Mammary epithelial cell (primary cell): ENCODE results near the gene SYNE1.

Experiments used
- CTCF ChIP-seq, 2 donors: IDR thresholded peaks in 1 of 2; conservative IDR thresholded peaks in 1 of 2; 2 replicates each; pipeline ENCODE4 v1.5.1; 2011 to 2012; ENCODE audit warnings: inconsistent platforms in 2 of 2, low read length in 2 of 2, mild to moderate bottlenecking in 2 of 2, control low read depth in 1 of 2, low read depth in 1 of 2; ENCODE audit not compliant: insufficient read depth in 1 of 2; ENCODE audit errors: extremely low read depth in 1 of 2
- EZH2 ChIP-seq: IDR thresholded peaks from 2 replicates; pipeline ENCODE4 v1.6.1; 2012; ENCODE audit warnings: low read length, inconsistent platforms, borderline replicate concordance

DNA sequence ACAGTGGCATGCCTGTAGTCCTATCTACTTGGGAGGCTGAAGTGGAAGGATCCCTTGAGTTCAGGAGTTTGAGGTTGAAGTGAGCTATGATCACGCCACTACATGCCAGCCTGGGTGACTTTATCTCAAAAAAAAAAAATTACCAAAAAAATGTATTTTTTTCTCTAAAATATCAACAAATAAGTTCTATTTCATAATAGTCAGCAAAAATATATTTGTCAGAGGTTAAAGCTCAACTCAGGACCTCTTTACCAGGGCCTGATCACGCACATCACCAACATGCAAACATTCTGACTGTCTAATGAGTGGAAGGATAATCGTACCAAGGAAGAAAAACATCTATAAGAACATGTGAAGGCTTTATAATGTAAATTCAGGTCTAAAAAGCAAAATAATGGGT, 387.0 kb downstream of the SYNE1 start:
- TF ChIP-seq EZH2 (no peak), CTCF (conservative IDR thresholded peaks at IDR 0.05 in 1 of 2, IDR thresholded peaks at IDR 0.05 in 1 of 2; ENCODE audit: extremely low read depth in 1 of 2, insufficient read depth in 1 of 2, low read depth in 1 of 2, low read length in 2 of 2) (no peak)
